ENCODE results near the gene RPS15.
"Not testable (repeated sequence)": the region's sequence is repeated elsewhere in the genome, so short reads cannot be mapped to it uniquely, and the experiment has no call there.

The RPS15 gene

GRCh38 chr19:1434577-1435060 lies 3.6 kb upstream of the RPS15 start:
- no peak for DNase-seq (ENCODE audit: low read depth in 2 of 2)

- no peak for DNase-seq (ENCODE audit: low read depth in 2 of 2)
Observed at GRCh38 chr19:1435378-1435989, 2.7 kb upstream of the RPS15 start.

- no peak for DNase-seq (ENCODE audit: low read depth in 2 of 2)
Observed at GRCh38 chr19:1437609-1438008, 587 bp upstream of the RPS15 start.

- DNase-seq (ENCODE audit: low read depth in 2 of 2) = no peak
Observed at GRCh38 chr19:1438933-1439354, 748 bp downstream of the RPS15 start.

GRCh38 chr19:1439525-1440417 lies 1.6 kb downstream of the RPS15 start:
- not testable (repeated sequence) for DNase-seq (ENCODE audit: low read depth in 2 of 2)

GRCh38 chr19:1440418-1440801 lies 2.2 kb downstream of the RPS15 start:
- DNase-seq (ENCODE audit: low read depth in 2 of 2) = no peak

- no peak for DNase-seq (ENCODE audit: low read depth in 2 of 2)
Observed at GRCh38 chr19:1441022-1441426, 2.8 kb downstream of the RPS15 start.

- no peak for DNase-seq (ENCODE audit: low read depth in 2 of 2)
Observed at GRCh38 chr19:1441677-1442438, 3.7 kb downstream of the RPS15 start.

- DNase-seq (ENCODE audit: low read depth in 2 of 2) = peak; percentile 57 to 63
Observed at GRCh38 chr19:1445185-1445931, 7.2 kb downstream of the RPS15 start.

GRCh38 chr19:1445932-1446712 lies 7.9 kb downstream of the RPS15 start:
- DNase-seq (ENCODE audit: low read depth in 2 of 2) = no peak

- no peak for DNase-seq (ENCODE audit: low read depth in 2 of 2)
Observed at GRCh38 chr19:1446713-1447481, 8.7 kb downstream of the RPS15 start.

GRCh38 chr19:1447504-1447903 lies 9.3 kb downstream of the RPS15 start:
- DNase-seq (ENCODE audit: low read depth in 2 of 2) = no peak

GRCh38 chr19:1447944-1448343 lies 9.7 kb downstream of the RPS15 start:
- no peak for DNase-seq (ENCODE audit: low read depth in 2 of 2)

GRCh38 chr19:1449467-1450442 lies 11.6 kb downstream of the RPS15 start, which contains the start of gene APC2:
Gene APC2 (plus strand): TSS chr19:1450121. CDS start chr19:1453002, 2,881 bp downstream.
- no peak for DNase-seq (ENCODE audit: low read depth in 2 of 2)

GRCh38 chr19:1450735-1451731 lies 12.8 kb downstream of the RPS15 start:
- no peak for DNase-seq (ENCODE audit: low read depth in 2 of 2)

GRCh38 chr19:1451916-1452801 lies 14.0 kb downstream of the RPS15 start:
- DNase-seq (ENCODE audit: low read depth in 2 of 2) = no peak
